Activated CD8-positive, alpha-beta T cell treated with anti-CD3 and anti-CD28 coated beads, Interleukin-2, amount 10 ng/mL, durations not matched to agents 7 days and 5 days (primary cell): Measurements from ENCODE around the gene TCEA2. TPM values are rescaled to one million over a fixed set of nuclear protein-coding genes. Genes with fewer than 3 reads are reported as not detected.

ENCODE experiments used
- ATAC-seq: fragments of 150-1000 bp; cut with Tn5 transposase; one replicate; pipeline ENCODE4 v1.10.0; 2021; ENCODE audit warnings: moderate library complexity
- CTCF ChIA-PET: fragments of 350-600 bp; sonication (Branson Sonifier 250); formaldehyde crosslinking; loops from one replicate; lab custom pipeline; 2021; ENCODE audit warnings: antibody characterized with exemption; lab: Charles Lee
- POLR2A ChIA-PET: fragments of 350-600 bp; sonication (Branson Sonifier 250); formaldehyde crosslinking; loops from one replicate; lab custom pipeline; 2021; ENCODE audit warnings: antibody characterized with exemption; lab: Charles Lee
- DNase-seq: peaks from one replicate; pipeline ENCODE4 v3.0.0-alpha.2; 2020
- H3K27ac Mint-ChIP-seq: one replicate; pipeline ENCODE4 v1.8.0; 2021; ENCODE audit warnings: mild to moderate bottlenecking, mixed read lengths
- H3K27me3 Mint-ChIP-seq: one replicate; pipeline ENCODE4 v1.8.0; 2021; ENCODE audit warnings: low read depth, mixed read lengths
- H3K36me3 Mint-ChIP-seq: one replicate; pipeline ENCODE4 v1.8.0; 2021; ENCODE audit warnings: low read depth, mixed read lengths
- H3K4me1 Mint-ChIP-seq: one replicate; pipeline ENCODE4 v1.8.0; 2021; ENCODE audit warnings: low read depth, mixed read lengths
- H3K4me3 Mint-ChIP-seq: one replicate; pipeline ENCODE4 v1.8.0; 2021; ENCODE audit warnings: mild to moderate bottlenecking, mixed read lengths
- H3K9me3 Mint-ChIP-seq: one replicate; pipeline ENCODE4 v1.8.0; 2022; ENCODE audit warnings: mixed read lengths; ENCODE audit not compliant: insufficient read depth
- total RNA-seq, 2 experiments: library from RNA; stranded (reverse); gene quantifications; one replicate each; pipeline ENCODE4 v1.2.3, GENCODE V29; 2021

Gene TCEA2
- total RNA-seq, 2 experiments from 2014 or later, result 49.6 to 55.3 TPM

DNA sequence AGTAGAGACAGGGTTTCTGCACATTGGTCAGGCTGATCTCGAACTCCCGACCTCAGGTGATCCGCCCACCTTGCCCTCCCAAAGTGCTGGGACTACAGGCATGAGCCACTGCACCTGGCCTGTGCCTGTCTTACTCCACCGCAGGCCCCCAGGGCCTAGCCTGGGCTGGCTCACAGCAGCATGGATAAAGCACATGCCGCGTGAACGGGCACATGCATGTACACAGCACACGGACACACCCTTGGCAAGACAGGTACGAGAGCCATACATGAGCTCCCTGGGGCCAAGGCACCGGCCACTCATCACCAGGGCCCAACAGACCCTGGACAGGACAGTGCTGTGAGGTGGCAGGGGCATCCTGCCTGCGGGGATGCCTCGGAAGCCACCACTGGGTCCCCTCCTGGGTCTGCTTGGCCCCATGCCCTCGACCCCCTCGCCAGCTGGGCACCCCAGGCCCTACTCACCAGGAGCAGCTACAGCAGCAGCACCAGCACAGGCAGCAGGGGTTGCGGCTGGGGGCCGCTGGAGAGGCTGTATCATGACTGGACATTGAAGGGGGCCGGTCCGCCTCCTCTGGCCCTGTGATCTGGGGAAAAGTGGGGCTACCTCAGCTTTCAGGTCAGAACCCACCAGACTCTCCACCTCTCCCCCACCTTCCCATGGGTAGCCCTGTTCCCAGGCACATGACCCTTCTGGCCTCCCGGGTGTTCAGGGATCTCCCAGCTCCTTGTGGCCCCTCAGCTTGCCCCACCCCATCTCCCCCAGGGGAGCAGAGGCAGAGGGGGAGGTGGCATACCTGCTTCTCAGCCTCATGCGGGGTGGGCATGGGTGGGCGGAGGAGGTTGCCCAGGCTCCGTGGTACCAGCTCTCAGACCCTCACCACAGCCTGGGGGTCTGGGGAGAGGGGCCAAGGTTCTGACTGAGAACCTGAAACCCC, 13.3 kb downstream of the TCEA2 start:
- H3K27ac Mint-ChIP-seq, result peak overlapping the region; percentile 60
- peaks cover 52% of the 10 kb centered on the region for H3K36me3 Mint-ChIP-seq
- H3K4me3 Mint-ChIP-seq, result peak overlapping the region; percentile 96
- POLR2A ChIA-PET, result interaction anchor here (1.0 to 2.2 kb wide), 2 partner anchors 10 to 38 kb away, joined by 5 to 11 read pairs; no protein-coding TSS in a partner anchor
- no peaks in the 10 kb centered on the region for H3K27me3 Mint-ChIP-seq
- peaks cover 54% of the 10 kb centered on the region for H3K4me1 Mint-ChIP-seq
- CTCF ChIA-PET, result interaction anchor here (0.6 to 2.3 kb wide), 2 partner anchors 37 to 853 kb away, joined by 3 to 18 read pairs; no protein-coding TSS in a partner anchor
- no peak for DNase-seq
- no peaks in the 10 kb centered on the region for H3K9me3 Mint-ChIP-seq
- ATAC-seq, result no peak

DNA sequence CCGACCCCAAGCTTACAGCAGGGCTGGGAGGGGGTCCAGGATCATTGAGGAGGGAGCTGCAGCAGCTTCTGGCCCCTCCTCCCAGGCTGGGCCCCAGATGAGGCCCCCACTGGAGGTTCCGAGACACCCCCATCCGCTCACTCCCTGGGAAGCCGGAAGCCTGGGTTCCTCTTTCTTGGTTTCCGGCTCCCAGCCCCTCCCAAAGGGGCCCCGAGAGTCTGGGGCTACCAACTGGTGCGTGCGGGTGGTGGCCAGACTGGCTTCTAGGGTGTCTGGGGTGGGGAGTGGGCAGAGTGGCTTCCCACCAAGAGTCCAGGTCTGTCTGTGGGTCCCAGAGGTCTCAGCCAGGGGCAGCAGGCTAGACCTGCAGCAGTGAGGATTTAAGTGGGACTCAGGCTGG, 14.1 kb downstream of the TCEA2 start:
- DNase-seq, result peak; percentile 72
- ChIA-PET CTCF (interaction anchor here (0.6 to 2.8 kb wide), 5 partner anchors 8 to 854 kb away, joined by 3 to 18 read pairs (median 7); partner anchors contain the start of gene PRPF6), POLR2A (interaction anchor here (1.0 to 2.2 kb wide), 2 partner anchors 11 to 39 kb away, joined by 5 to 11 read pairs; no protein-coding TSS in a partner anchor)
- Mint-ChIP-seq H3K4me1 (peaks cover 55% of the 10 kb centered on the region), H3K27me3 (no peaks in the 10 kb centered on the region), H3K4me3 (peak overlapping the region; percentile 96), H3K9me3 (no peaks in the 10 kb centered on the region), H3K27ac (peak overlapping the region; percentile 93), H3K36me3 (peaks cover 51% of the 10 kb centered on the region)
- peak; percentile 10 for ATAC-seq

DNA sequence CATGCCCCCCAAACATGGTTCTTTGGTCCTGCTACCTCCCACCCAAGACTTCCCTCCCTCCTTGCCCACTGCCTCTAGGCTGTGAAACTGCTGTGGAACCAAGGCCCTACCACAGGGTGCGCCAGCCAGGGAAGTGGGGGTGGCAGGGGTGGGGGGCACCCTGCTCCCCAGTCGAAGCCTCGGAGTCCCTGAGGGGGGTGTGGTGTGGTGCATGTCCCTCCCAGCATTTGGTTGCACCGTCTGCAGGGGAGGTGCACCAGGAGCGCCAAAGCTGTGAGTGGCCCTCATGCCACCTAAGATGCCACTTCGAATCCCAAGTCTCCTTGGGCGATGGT, 14.5 kb downstream of the TCEA2 start:
- Mint-ChIP-seq H3K4me1 (peaks cover 55% of the 10 kb centered on the region), H3K4me3 (peak overlapping the region; percentile 96), H3K9me3 (no peaks in the 10 kb centered on the region), H3K36me3 (peaks cover 46% of the 10 kb centered on the region), H3K27me3 (no peaks in the 10 kb centered on the region), H3K27ac (peak overlapping the region; percentile 93)
- POLR2A ChIA-PET, result interaction anchor here (0.7 to 2.2 kb wide), 4 partner anchors 11 to 420 kb away, joined by 3 to 11 read pairs (median 5); partner anchors contain the start of gene RTEL1
- CTCF ChIA-PET, result interaction anchor here (0.8 to 2.8 kb wide), 6 partner anchors 8 to 100 kb away, joined by 3 to 18 read pairs (median 6); partner anchors contain the start of gene PRPF6
- ATAC-seq, result peak; percentile 9
- DNase-seq, result no peak

DNA sequence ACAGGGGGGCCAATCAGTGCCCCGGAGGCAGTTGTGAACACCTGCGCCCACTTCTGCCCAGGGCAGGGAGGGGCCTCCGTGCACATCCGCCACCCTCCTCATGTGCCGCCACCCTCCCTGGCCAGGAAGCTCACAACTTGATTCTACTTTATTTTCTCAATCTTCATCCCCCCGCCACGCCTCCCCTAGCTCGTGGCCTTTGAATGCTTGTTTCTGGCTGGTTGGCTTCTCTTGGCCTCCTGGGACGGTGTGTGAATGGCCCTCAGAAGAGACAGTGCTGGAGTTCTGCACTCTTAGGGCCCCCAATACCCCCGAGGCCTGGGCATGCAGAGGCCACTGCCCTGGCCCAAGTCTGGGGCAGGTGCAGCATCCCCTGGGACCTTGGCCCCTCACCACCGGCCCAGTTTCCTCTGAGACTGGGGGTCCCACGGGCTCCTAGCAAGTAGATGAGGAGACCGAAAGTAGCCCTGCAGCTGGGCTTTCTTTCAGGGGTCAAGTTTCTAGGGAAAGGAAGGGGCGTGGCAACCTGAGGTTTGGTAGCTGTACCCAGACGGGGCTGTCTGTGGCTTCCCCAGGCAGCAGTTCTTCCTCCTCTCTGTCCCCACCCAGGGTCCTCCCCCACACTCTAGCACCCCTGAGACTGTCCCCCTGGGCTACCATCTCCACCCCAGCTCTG, 15.0 kb downstream of the TCEA2 start:
- Mint-ChIP-seq H3K4me3 (peak overlapping the region; percentile 96), H3K4me1 (peaks cover 55% of the 10 kb centered on the region), H3K36me3 (peaks cover 44% of the 10 kb centered on the region), H3K27me3 (no peaks in the 10 kb centered on the region), H3K9me3 (no peaks in the 10 kb centered on the region), H3K27ac (peak overlapping the region; percentile 93)
- peak; percentile 59 for ATAC-seq
- POLR2A ChIA-PET, result interaction anchor here (0.7 to 2.2 kb wide), 3 partner anchors 11 to 420 kb away, joined by 3 to 11 read pairs (median 5); partner anchors contain the start of gene RTEL1
- DNase-seq, result peak; percentile 90
- CTCF ChIA-PET, result interaction anchor here (0.8 to 2.8 kb wide), 10 partner anchors 9 to 213 kb away, joined by 3 to 18 read pairs (median 5); partner anchors contain the start of genes PRPF6 and TPD52L2

DNA sequence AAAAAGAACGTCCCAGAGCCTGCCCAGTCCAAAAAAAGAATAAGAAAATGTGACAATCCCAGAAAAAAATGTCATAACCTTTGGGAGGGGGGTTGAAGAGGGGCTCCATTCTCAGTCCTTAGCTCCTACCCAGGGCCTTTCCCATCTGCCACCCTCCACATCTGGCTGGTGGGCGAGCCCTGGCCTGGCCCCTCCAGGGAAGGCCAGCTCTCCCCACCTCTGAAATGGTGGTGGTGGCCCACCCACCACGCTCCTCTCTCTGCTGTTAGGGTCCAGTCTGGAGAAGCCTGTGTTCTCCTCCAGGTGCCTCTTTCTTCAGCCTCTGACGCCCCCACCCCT, 15.9 kb downstream of the TCEA2 start:
- ChIA-PET CTCF (interaction anchor here (0.7 to 2.8 kb wide), 13 partner anchors 10 to 541 kb away, joined by 3 to 20 read pairs (median 4); partner anchors contain the start of genes PRPF6 and TPD52L2), POLR2A (interaction anchor here (0.8 to 1.0 kb wide), 4 partner anchors 12 to 558 kb away, joined by 3 to 5 read pairs (median 4); partner anchors contain the start of gene TPD52L2)
- H3K4me3 Mint-ChIP-seq, result peak overlapping the region; percentile 96
- H3K9me3 Mint-ChIP-seq, result no peaks in the 10 kb centered on the region
- H3K36me3 Mint-ChIP-seq, result peaks cover 38% of the 10 kb centered on the region
- peaks cover 55% of the 10 kb centered on the region for H3K4me1 Mint-ChIP-seq
- DNase-seq (no peak), ATAC-seq (no peak)
- no peaks in the 10 kb centered on the region for H3K27me3 Mint-ChIP-seq
- H3K27ac Mint-ChIP-seq, result peak overlapping the region; percentile 93

DNA sequence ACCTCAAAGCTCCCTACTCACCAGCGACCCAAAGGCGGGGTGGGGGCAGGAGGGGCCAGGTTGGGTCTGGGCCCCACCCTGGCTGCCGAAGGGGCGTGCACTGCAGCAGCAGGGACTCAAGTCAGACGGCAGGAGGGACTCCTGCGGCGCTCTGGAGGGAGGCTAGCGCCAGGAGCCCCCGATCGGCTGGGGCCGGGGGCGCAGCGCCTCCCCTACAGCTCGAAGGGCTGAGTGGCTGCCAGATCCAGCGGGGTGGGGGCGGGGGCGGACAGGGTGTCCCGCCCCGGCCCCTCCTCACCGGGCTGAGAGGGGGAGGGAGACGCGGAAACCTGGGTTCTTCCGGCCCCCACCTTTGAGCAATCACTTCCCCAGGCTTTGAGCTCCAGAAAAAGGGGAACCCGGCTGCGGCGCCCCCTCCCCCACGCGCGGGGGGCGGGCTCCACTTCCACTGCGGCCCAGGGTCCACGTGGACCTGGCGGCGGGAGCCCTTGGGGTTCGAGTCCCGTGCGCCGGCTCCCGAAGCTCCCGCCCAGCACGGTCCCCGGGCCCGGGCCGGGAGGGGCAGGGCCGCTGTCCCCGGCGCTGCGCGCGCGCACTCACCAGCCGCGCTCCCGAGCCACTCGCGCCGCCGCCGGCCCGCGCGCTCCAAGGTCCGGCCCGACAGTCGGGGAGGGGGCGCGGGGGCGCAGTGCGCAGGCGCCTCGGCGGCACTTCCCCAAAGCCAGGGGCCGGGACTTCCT, 16.4 kb downstream of the TCEA2 start, which contains the start of gene RGS19:
TSS of gene RGS19 (minus strand) at position 246 of the 740 bp plus-strand sequence. CDS start 2,632 bp downstream, outside the sequence.
- DNase-seq, result peak; percentile 86
- POLR2A ChIA-PET, result interaction anchor here (0.7 to 1.1 kb wide), 6 partner anchors 13 to 558 kb away, joined by 3 to 5 read pairs (median 4); partner anchors contain the start of gene TPD52L2
- Mint-ChIP-seq H3K9me3 (no peaks in the 10 kb centered on the region), H3K27ac (peak within 1 kb of the TSS; percentile 93), H3K4me3 (peak within 1 kb of the TSS; percentile 96), H3K27me3 (peaks cover 3% of the 10 kb centered on the region), H3K36me3 (peaks cover 34% of the 10 kb centered on the region), H3K4me1 (peaks cover 54% of the 10 kb centered on the region)
- CTCF ChIA-PET, result interaction anchor here (0.7 to 2.8 kb wide), 13 partner anchors 10 to 542 kb away, joined by 3 to 20 read pairs (median 3); partner anchors contain the start of genes PRPF6 and TPD52L2
- ATAC-seq, result peak; percentile 41

DNA sequence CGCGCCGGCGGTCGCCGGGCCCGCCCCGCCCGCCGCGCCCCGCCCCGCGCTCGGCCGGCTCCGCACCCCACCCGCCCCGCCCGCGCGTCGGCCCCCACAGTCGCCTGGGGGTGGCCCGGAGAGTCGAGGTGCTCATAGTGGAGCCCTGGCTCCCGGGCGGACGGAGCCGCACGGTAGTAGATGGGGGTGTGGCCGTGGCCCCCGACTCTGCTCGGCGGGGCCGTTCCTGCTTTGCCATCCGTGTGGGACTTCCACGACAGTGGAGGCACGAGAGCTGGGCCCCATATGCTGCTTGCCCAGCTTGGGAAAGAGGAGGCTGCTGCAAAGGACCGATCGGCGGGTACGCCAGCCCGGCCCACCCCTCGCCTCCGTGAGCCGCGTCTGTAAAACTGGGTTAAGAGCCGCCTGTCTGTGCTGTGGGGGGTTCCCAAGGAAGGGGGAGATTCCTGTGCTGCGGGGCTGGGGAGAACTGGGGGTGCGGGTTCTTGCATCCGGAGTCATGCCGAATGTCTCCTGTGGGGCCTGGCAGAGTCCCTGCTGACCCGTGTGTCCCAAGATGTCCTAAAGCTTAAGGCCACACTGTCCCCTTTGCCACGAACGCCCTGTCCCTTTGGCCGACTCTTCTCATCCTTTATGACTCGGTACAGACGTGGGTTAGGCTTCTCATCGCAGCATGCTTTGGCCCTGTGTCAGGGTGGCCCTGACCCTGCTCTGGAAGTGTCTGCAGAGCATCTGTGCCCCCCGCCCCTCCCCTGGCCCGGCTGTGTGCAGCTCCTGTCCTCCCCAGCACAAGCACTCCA, 17.2 kb downstream of the TCEA2 start, which contains the start of gene OPRL1:
TSS of gene OPRL1 (plus strand) at position 70 of the 800 bp plus-strand sequence. CDS start 12,639 bp downstream, outside the sequence.
- Mint-ChIP-seq H3K27ac (peak within 1 kb of the TSS; percentile 93), H3K4me1 (peaks cover 54% of the 10 kb centered on the region)
- DNase-seq, result peak; percentile 56

DNA sequence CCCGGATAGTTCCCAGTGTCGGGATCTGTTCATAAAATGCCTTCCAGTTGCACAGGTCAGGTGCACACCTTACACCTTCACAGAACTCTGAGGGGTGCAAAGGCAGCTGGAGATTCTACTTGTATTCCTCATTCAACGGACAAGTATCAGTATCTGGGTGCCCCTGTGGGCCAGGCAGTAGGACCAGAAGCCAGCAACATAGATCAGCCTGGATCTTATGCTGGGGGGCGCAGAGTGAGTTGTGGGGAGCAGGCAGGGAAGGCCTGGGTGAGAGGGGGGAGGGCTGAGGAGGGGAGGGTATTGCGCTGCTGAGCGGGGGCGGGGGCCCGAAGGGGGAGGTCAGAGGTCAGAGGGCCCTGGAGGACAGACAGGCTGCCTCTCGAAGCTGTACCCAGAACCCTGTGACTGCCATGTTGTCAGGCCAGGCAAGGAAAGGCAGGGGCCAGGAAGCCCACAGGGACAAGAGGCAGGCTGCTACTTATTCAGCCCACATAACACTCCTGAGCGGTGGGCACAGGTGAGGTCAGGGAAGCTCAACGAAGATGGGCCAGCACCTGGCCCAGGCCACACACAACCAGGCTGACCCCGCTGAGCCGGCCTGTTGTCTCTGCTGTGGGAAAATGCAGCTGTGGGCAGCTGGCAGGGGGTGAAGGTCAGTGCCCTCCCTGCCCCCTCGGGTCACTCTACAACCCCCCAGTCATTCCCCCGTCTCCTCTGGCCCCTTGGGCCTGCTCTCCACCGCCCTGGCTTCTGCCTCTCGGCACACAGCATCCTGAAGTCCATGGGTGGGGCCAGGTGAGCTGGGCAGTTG, 18.0 kb downstream of the TCEA2 start:
- CTCF ChIA-PET, result interaction anchor here (0.9 to 2.7 kb wide), 5 partner anchors 21 to 102 kb away, joined by 3 to 20 read pairs (median 3); partner anchors contain the start of genes NPBWR2, PRPF6 and SAMD10
- peaks cover 13% of the 10 kb centered on the region for H3K27me3 Mint-ChIP-seq
- no peak for DNase-seq
- no peaks in the 10 kb centered on the region for H3K9me3 Mint-ChIP-seq
- peak overlapping the region; percentile 77 for H3K4me3 Mint-ChIP-seq
- H3K27ac Mint-ChIP-seq, result peak overlapping the region; percentile 73
- POLR2A ChIA-PET, result no interaction called here
- H3K36me3 Mint-ChIP-seq, result peaks cover 21% of the 10 kb centered on the region
- peaks cover 46% of the 10 kb centered on the region for H3K4me1 Mint-ChIP-seq
- no peak for ATAC-seq

More for the DNA sequence above, 17.2 kb downstream of the TCEA2 start, which contains the start of gene OPRL1:
- POLR2A ChIA-PET, result interaction anchor here (0.7 to 1.1 kb wide), 4 partner anchors 14 to 43 kb away, joined by 3 to 5 read pairs (median 4); no protein-coding TSS in a partner anchor
- CTCF ChIA-PET, result interaction anchor here (0.9 to 2.8 kb wide), 12 partner anchors 11 to 542 kb away, joined by 3 to 20 read pairs (median 4); partner anchors contain the start of genes PRPF6, SAMD10 and TPD52L2
- ATAC-seq, result peak; percentile 49
- Mint-ChIP-seq H3K9me3 (no peaks in the 10 kb centered on the region), H3K36me3 (peaks cover 29% of the 10 kb centered on the region), H3K4me3 (peak within 1 kb of the TSS; percentile 96), H3K27me3 (peaks cover 6% of the 10 kb centered on the region)

DNA sequence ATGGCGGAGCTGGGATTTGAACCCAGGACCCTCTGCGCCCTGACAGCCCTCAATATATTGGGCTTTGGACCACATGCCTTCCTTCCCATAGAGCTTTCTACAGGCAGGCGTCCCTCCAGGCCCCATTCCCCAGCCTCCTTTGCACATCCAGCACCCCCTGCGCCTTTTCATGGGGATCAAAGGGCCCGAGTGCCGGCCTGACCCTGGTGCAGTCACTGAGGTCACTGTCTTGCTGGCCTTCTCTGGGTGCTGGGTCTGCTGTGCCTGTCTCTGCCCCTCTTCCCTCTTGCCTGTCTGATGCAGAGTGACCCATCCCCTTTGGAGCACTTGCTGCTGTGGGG, 18.6 kb downstream of the TCEA2 start:
- Mint-ChIP-seq H3K27ac (no peak overlapping the region), H3K9me3 (no peaks in the 10 kb centered on the region), H3K36me3 (peaks cover 15% of the 10 kb centered on the region), H3K27me3 (peaks cover 16% of the 10 kb centered on the region), H3K4me1 (peaks cover 40% of the 10 kb centered on the region), H3K4me3 (no peak overlapping the region)
- ChIA-PET CTCF (interaction anchor here (1.1 to 2.7 kb wide), 3 partner anchors 21 to 39 kb away, joined by 3 to 20 read pairs (median 3); partner anchors contain the start of gene NPBWR2), POLR2A (interaction anchor here (0.7 kb wide), 1 partner anchor 39 kb away, joined by 3 read pairs; no protein-coding TSS in a partner anchor)
- DNase-seq (no peak), ATAC-seq (no peak)
